ENCODE results near the gene TRAPPC6A.

The TRAPPC6A gene, protein sequence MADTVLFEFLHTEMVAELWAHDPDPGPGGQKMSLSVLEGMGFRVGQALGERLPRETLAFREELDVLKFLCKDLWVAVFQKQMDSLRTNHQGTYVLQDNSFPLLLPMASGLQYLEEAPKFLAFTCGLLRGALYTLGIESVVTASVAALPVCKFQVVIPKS

GRCh38 chr19:45177817-45178261, at the start of gene TRAPPC6A:
TRAPPC6A (minus strand) TSS chr19:45178237; CDS start chr19:45178218, 19 bp downstream.
- DNase-seq (ENCODE audit: low spot score): no peak

DNA sequence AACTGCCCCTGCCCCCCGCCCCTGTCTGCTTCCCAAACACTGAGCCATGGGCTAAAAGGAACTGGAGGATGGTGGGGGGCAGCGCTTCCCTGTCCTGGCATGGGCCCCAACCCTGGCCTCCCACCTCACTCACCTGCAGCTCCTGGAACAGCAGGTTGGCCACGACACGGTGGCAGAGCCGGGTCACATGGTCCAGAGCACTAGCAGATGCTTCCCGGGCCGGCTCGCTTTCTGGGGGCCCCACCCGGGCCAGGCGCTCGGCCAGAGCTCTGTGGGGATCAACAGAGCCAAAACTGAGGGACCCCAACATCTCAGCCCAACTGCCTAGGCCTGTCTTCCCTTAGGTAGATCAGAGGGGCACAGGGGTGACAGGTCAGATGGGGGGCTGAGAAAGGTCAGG, 46.6 kb upstream of the TRAPPC6A start:
- no peak for DNase-seq (ENCODE audit: low spot score)

DNA sequence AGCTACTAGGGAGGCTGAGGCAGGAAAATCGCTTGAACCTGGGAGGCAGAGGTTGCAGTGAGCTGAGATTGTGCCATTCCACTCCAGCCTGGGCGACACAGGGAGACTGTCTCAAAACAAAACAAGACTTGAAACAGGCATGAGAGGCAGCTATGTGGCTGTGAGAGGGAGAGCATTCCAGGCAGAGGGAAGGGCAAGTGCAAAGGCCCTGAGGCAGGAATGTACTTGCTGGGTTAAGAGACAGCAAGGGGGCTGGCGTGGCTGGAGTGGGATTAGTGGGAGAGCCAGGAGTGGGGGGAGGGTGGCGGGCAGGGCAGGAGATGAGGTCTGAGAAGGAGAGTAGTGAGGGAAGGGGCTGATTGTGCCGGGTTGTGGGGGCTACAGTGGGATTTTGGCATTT, 45.8 kb upstream of the TRAPPC6A start:
- DNase-seq (ENCODE audit: low spot score): no peak

DNA sequence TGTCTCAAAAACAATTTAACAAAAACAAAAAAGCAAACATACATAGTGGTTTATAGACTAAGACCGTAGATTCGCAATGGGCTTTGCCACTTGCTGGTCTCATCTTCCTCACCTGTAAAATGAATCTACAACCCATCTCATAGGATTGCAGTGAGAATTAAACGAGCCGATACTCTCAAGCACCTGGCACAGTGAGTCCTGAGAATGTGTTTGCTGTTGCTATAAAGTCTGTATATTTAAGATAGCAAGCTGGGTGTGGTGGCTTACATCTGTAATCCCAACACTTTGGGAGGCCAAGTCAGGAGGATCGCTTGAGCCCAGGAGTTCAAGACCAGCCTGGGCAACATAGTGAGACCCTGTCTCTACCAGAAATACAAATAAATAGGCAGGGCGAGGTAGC, 44.7 kb upstream of the TRAPPC6A start:
- DNase-seq (ENCODE audit: low spot score): no peak

DNA sequence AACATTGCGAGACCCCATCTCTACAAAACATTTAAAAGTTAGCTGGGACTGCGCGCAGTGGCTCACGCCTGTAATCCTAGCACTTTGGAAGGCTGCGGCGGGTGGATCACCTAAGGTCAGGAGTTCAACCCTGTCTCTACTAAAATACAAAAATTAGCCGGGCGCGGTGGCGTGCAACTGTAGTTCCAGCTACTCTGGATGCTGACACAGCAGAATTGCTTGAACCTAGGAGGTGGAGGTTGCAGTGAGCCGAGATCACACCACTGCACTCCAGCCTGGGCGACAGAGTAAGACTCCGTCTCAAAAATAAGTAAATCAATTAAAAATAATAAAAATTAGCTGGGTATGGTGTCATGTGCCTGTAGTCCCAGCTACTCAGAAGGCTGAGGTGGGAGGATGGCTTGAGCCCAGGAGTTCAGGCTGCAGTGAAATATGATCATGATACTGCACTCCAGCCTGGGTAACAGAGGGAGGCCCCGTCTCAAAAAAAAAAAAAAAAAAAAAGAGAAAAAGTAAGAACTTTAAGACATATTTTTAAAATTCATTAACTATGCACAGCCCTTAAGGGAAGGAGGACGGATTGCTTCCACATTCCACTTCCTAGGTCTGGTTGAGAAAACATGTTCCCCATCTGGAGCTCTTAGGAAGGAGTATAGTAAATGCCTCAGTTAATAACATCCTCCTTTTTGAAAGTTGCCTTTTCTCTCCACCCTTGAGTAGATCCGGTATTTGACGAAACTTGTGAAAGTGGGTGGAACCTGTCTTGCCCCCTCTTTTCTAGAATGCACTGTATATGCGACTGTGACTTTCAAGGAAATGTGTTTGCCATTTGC, 41.1 kb upstream of the TRAPPC6A start:
- no peak for DNase-seq (ENCODE audit: low spot score)

DNA sequence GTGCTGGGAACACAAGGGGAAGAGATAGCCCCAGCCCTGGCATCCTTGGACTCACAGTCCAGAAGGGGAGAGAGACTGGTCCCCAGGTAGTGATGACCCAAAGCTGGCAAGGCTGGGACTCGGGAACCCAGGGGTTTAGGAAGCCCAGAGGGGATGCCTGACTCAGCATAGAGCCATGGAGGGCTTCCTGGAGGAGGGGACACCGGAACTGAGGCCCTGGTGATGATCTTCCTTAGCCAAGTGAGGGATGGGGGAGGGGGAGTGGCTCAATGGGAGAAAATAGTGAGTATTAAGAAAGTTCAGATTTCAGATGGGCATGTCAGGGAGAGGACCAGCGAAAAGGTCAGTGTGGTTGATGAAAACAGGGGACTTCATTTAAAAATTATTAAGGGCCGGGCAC, 40.4 kb upstream of the TRAPPC6A start:
- no peak for DNase-seq (ENCODE audit: low spot score)

DNA sequence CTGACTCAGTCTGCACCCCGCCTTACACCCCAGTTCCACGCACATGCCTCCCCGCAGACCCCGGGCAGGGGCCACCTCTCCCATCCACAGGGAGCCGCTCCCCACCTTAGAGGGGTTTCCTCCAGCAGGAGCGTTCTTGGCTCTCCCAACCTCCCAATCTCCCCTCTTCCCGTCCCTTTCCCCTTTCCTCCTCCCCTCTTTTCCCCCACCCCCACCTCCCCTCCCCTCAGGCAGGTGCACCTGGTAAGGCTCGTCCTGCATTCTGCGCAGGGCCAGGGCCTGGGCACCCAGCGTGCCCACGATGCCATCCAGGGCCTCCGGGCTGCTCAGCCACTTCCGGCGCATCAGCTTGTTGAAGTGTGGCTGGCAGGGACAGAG, 39.9 kb upstream of the TRAPPC6A start:
- DNase-seq (ENCODE audit: low spot score): no peak

DNA sequence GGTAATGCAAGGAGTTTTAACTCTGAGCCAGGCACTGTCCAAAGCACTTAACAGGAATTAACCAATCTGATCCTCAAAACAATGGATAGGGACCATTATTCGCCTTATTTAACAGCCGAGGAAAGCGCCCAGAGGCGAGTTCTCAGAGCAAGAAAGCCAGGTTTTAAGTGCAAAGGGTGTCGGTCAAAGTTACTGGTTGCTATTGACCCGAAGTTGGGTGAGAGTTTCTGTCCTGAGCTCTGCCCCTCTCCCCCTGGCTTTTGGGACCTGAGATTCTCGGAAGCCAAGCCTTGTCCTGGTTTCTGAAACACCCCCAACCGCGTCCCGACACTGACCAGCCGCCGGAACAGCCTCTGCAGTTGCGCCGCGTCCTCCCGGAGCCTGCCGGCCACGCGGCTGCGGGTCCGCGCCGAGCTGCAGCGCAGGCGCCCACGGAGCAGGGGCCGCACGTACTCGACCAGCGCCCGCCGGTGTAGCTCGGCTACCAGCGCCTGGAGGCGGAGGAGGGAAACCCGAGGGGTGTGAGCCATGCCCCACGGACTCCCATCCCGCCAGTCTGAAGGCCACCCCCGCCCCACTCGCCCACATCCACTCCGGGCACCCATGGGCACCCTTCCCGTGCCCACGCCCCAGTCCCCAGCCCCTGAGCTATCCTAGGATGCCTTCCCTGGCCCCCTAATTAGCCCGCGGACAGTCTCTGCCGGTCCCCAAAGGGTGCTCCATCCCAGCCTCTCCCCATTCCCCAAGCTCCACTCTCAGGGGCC, 39.3 kb upstream of the TRAPPC6A start:
- no peak for DNase-seq (ENCODE audit: low spot score)

- no peak for DNase-seq (ENCODE audit: low spot score)
These were observed 38.6 kb upstream of the TRAPPC6A start for GRCh38 chr19:45216667-45217066.

- no peak for DNase-seq (ENCODE audit: low spot score)
These were observed 37.6 kb upstream of the TRAPPC6A start for GRCh38 chr19:45215391-45216191.

GRCh38 chr19:45213031-45213430, 35.0 kb upstream of the TRAPPC6A start:
- no peak for DNase-seq (ENCODE audit: low spot score)

DNA sequence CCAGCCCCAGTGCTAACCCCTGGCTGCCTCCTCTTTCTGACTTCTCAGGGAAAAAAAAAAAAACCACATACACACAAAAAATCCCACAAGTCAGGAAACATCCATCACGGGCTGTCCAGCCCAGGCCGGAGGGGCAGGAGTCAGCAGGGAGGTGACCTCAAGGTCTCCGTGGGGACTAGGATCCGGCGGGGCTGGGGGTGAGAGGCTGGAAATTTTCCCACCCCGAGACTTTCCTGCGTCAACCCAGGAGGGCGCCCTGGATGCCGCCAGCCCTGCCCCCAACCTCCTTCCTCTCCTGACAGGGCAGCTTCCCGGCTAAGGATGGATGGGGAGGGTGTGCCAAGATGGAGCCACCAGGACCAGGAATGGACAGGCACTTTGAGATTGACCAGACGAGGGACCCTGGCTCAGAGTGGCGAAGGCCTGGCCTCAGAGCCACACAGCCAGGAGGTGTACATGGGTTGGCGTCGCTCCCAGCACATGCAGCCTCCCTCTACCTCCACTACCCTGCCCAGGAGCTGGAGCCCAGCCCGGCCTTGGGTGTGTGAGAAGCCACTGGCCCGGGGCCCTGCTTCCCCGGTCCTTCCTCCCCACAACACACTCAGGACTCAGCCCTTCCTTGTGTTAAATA, 33.8 kb upstream of the TRAPPC6A start:
- DNase-seq (ENCODE audit: low spot score): no peak

GRCh38 chr19:45206328-45206727, 28.3 kb upstream of the TRAPPC6A start:
- no peak for DNase-seq (ENCODE audit: low spot score)

- DNase-seq (ENCODE audit: low spot score): no peak
These were observed 27.8 kb upstream of the TRAPPC6A start for GRCh38 chr19:45205810-45206209.

- no peak for DNase-seq (ENCODE audit: low spot score)
These were observed 24.6 kb upstream of the TRAPPC6A start for GRCh38 chr19:45202637-45203036.

- no peak for DNase-seq (ENCODE audit: low spot score)
These were observed 22.5 kb upstream of the TRAPPC6A start for GRCh38 chr19:45200568-45200967.

GRCh38 chr19:45195764-45196163, 17.7 kb upstream of the TRAPPC6A start:
- no peak for DNase-seq (ENCODE audit: low spot score)

- no peak for DNase-seq (ENCODE audit: low spot score)
These were observed 13.3 kb upstream of the TRAPPC6A start for GRCh38 chr19:45191375-45191774.

- no peak for DNase-seq (ENCODE audit: low spot score)
These were observed 11.9 kb upstream of the TRAPPC6A start for GRCh38 chr19:45189971-45190370.

GRCh38 chr19:45187421-45188100, 9.5 kb upstream of the TRAPPC6A start:
- peak; percentile 31 for DNase-seq (ENCODE audit: low spot score)

Measured in COLO829 (cell line).